Breast epithelium (tissue), 3 donors: ENCODE data around the gene PPM1F.

Experiments
- CTCF ChIP-seq, 3 donors: fragments of 450-650 bp; IDR thresholded peaks; one replicate each; pipeline ENCODE4 v1.5.1; 2016 to 2017; ENCODE audit warnings: antibody characterized with exemption in 3 of 3, mild to moderate bottlenecking in 3 of 3, moderate library complexity in 3 of 3
- POLR2A ChIP-seq: fragments of 450-650 bp; IDR thresholded peaks from one replicate; pipeline ENCODE4 v1.6.1; 2016; ENCODE audit warnings: antibody characterized with exemption, mild to moderate bottlenecking, moderate library complexity

DNA sequence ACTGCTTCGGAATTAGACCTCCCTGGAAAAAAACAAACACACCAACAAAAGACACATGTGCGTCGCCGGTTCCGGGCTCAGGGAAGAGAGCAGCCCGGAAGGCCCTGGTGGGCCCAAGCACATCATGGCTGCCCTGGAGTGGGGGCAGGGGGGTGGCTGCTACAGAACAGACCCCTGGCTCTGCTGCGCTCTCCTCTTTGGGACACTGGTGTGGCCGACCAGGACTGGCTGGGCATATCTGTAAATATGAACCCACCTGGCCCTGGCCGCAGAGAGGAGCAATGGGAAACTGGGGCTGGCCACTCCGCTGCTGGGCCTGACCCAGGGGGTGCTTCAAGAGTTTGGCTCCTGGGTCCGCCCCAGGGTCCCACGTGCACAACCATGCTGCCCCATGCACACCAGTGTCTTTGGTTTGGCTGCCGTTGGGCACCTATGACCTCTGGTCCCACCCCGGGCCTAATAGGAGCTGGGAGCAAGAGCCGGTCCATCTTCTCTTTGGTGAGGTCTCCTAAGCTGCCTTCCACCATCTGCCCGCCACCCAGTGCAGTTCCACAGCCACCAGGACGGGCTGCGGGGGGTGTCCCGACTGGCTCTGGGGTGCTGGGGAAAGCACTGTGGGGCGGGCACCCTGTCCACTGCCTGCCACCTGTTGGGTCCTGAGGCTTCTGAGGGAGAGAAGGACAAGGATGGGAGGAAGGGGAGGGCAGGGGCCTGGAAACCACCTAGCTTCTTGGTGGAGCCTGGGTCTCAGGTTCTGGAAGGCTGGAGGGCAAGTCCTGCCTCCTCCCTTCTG lies 30.1 kb downstream of the PPM1F start:
- TF ChIP-seq CTCF (IDR thresholded peaks at IDR 0.05), result no peak
- TF ChIP-seq POLR2A, result no peak
